GM12865 (cell line): Measurements from ENCODE around the gene TMCC1.

Source experiments
- DNase-seq: peaks from one replicate; pipeline ENCODE4 v3.0.0; 2010; ENCODE audit warnings: low read depth
- H3K4me3 ChIP-seq: 2 replicates; pipeline ENCODE4 v1.5.1; 2011; ENCODE audit warnings: mild to moderate bottlenecking, low read depth, low read length, control low read depth
- TF ChIP-seq, protein P1 (sequence below): IDR thresholded peaks from 2 replicates; pipeline ENCODE4 v1.5.1; 2011; ENCODE audit warnings: low read length, control low read depth, low read depth, inconsistent platforms; ENCODE audit not compliant: insufficient read depth; ENCODE audit errors: missing control alignments

The TMCC1 gene

DNA sequence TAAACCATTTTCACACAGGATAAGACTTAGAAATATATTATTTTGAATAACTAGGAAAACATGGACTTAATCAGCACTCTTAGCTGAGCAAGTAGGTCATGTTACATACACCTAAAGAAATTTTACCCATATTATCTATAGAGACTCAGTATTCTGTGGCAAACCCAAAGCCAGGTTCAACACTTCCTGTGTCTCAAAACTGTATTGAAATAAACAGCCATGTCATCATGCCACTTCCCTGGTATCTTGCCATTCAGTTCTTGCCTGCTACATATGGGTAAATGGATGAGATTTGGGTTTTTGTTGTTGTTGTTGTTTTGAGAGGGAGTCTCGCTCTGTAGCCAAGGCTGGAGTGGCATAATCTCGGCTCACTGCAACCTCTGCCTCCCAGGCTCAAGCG, 145.5 kb downstream of the TMCC1 start:
- TF ChIP-seq, protein P1, sequence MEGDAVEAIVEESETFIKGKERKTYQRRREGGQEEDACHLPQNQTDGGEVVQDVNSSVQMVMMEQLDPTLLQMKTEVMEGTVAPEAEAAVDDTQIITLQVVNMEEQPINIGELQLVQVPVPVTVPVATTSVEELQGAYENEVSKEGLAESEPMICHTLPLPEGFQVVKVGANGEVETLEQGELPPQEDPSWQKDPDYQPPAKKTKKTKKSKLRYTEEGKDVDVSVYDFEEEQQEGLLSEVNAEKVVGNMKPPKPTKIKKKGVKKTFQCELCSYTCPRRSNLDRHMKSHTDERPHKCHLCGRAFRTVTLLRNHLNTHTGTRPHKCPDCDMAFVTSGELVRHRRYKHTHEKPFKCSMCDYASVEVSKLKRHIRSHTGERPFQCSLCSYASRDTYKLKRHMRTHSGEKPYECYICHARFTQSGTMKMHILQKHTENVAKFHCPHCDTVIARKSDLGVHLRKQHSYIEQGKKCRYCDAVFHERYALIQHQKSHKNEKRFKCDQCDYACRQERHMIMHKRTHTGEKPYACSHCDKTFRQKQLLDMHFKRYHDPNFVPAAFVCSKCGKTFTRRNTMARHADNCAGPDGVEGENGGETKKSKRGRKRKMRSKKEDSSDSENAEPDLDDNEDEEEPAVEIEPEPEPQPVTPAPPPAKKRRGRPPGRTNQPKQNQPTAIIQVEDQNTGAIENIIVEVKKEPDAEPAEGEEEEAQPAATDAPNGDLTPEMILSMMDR = no peak
- no peak overlapping the region for H3K4me3 ChIP-seq
- DNase-seq = no peak

GRCh38 chr3:129747136-129747535, 146.4 kb downstream of the TMCC1 start:
- TF ChIP-seq, protein P1 = no peak
- H3K4me3 ChIP-seq = no peak overlapping the region
- no peak for DNase-seq

DNA sequence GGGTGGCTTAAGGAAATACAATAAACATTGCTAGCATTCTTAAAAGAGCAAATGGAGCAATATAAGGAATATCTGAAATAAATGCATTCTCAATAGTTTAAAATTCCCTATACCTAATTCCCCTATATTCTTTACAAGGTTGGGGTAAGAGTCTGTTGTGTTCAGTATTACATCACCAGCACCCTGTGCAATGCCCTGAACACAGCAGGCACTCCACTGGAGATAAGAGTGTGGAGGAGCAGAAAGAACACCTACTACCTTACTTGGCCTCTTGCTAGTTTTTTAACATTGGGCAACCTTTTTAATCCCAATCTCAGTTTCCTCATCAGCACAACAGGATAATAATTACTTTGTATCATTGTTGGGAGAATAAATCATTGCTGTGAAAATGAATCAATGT, 146.9 kb downstream of the TMCC1 start:
- TF ChIP-seq, protein P1 = no peak
- no peak for DNase-seq
- H3K4me3 ChIP-seq = no peak overlapping the region

- no peak for DNase-seq
- TF ChIP-seq, protein P1 = no peak
- H3K4me3 ChIP-seq = no peak overlapping the region
Measured at GRCh38 chr3:129745253-129745652, 148.3 kb downstream of the TMCC1 start.

DNA sequence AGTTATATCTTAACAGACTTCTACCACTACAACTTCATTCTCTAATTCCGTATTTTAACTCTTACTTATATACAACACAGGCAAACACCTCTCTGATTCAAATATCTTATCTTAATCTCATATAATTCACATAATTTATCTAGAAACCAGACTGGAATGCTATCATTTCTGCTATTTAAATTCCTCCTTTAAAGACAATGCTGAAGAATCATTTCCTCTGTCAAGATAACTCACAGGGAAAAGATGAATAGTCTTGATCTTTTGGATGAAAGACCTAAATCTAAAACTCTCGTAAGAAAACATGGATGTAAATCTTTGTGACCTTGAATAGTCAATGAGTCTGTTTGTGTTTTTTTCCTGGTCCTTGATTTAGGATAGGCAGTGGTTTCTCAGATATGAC, 151.7 kb downstream of the TMCC1 start:
- TF ChIP-seq, protein P1 = no peak
- no peak overlapping the region for H3K4me3 ChIP-seq
- DNase-seq = no peak

DNA sequence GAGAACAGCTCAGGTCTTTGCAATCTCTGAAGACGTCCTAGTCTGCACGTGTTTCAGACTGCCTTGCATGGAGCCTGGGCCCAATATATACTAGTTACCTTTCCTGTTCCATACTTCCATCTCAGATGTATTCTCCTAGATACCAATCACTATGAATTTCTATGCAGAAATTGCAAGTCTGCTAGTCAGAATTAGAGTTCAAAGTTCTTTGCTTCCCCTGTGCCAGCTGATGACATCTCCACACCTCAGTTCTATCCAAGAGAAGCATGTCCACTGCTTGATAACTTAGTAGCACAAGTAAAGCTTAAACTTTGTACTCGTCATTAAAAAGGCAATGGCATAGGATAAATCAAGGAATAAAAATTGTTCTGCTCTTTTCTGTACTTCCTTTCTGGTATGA, 153.4 kb downstream of the TMCC1 start:
- DNase-seq = no peak
- TF ChIP-seq, protein P1 = no peak
- H3K4me3 ChIP-seq = no peak overlapping the region

GRCh38 chr3:129739634-129740033, 153.9 kb downstream of the TMCC1 start:
- DNase-seq = no peak
- H3K4me3 ChIP-seq = no peak overlapping the region
- TF ChIP-seq, protein P1 = no peak
